ENCODE data around the gene LGALS16.
"Not testable (repeated sequence)": the region's sequence is repeated elsewhere in the genome, so short reads cannot be mapped to it uniquely, and the experiment has no call there.

GRCh38 chr19:39669860-39670259, 14.1 kb downstream of the LGALS16 start:
- not testable (repeated sequence) for TF ChIP-seq EZH2 (IDR thresholded peaks at IDR 0.05; ENCODE audit: borderline replicate concordance, insufficient read depth, low read length, poor library complexity, severe bottlenecking); CTCF (IDR thresholded peaks at IDR 0.05; ENCODE audit: poor library complexity, severe bottlenecking); POLR2AphosphoS5 (IDR thresholded peaks at IDR 0.05); RAD21 (conservative IDR thresholded peaks at IDR 0.05); REST (IDR thresholded peaks at IDR 0.05; ENCODE audit: borderline replicate concordance); EP300 (conservative IDR thresholded peaks at IDR 0.05; ENCODE audit: poor library complexity, severe bottlenecking)

Measured in neural cell (in vitro differentiated cells).